ENCODE results near the gene PRIM1.

- TF ChIP-seq REPIN1 (CRISPR knock-in tag; IDR thresholded peaks at IDR 0.05; ENCODE audit: borderline replicate concordance, low read depth): no peak
- no peak for TF ChIP-seq ZFP36L2 (CRISPR knock-in tag; IDR thresholded peaks at IDR 0.05)
- TF ChIP-seq CTCF (CRISPR knock-in tag; IDR thresholded peaks at IDR 0.05): no peak
- no peak for TF ChIP-seq PREB (CRISPR knock-in tag; IDR thresholded peaks at IDR 0.05)
- TF ChIP-seq CCAR2 (optimal IDR thresholded peaks at IDR 0.05; ENCODE audit: low read depth, low read length): no peak
- no peak for TF ChIP-seq BHLHE40 (IDR thresholded peaks at IDR 0.05; ENCODE audit: low read length)
- TF ChIP-seq ZBTB44 (CRISPR knock-in tag; IDR thresholded peaks at IDR 0.05): no peak
- no peak for TF ChIP-seq REST (IDR thresholded peaks at IDR 0.05; ENCODE audit: borderline replicate concordance in 1 of 2, low read depth in 1 of 2, low read length in 2 of 2)
- TF ChIP-seq MAX (IDR thresholded peaks at IDR 0.05): no peak
Observed at GRCh38 chr12:56715798-56716197, 36.3 kb downstream of the PRIM1 start.
